Spinal cord (tissue), 10 donors: ENCODE results near the gene WNT7B. TPM values are rescaled to one million over a fixed set of nuclear protein-coding genes. Genes with fewer than 3 reads are reported as not detected.

Source experiments
- DNase-seq, 6 donors: peaks; one replicate each; pipeline versions ENCODE4 v3.0.0 to v3.0.0-alpha.2; 2013 to 2015; ENCODE audit warnings: low spot score in 6 of 6, low read depth in 4 of 6
- H3K27ac ChIP-seq: one replicate; pipeline ENCODE4 v1.5.1; 2013; ENCODE audit warnings: low read depth, low read length, control low read depth
- H3K27me3 ChIP-seq: one replicate; pipeline ENCODE4 v1.6.1; 2013; ENCODE audit warnings: low read length; ENCODE audit not compliant: control insufficient read depth, insufficient read depth
- H3K36me3 ChIP-seq: one replicate; pipeline ENCODE4 v1.6.1; 2013; ENCODE audit warnings: low read length; ENCODE audit not compliant: control insufficient read depth, insufficient read depth
- H3K4me1 ChIP-seq: one replicate; pipeline ENCODE4 v1.6.1; 2013; ENCODE audit warnings: low read length; ENCODE audit not compliant: control insufficient read depth, insufficient read depth
- H3K4me3 ChIP-seq: one replicate; pipeline ENCODE4 v1.5.1; 2013; ENCODE audit warnings: low read depth, low read length, control low read depth
- H3K9me3 ChIP-seq: one replicate; pipeline ENCODE4 v1.6.1; 2013; ENCODE audit warnings: low read length; ENCODE audit not compliant: control insufficient read depth, insufficient read depth
- WGBS: methylation state at CpG from one replicate; pipeline ENCODE4 v1.1.5; 2013; ENCODE audit warnings: missing lambda C conversion rate; ENCODE audit not compliant: insufficient coverage; 5-methylcytosine and 5-hydroxymethylcytosine counted together
- polyA plus RNA-seq, 2 donors: library from polyadenylated mRNA; unstranded; fragments of 120-200 nt; gene quantifications; one replicate each; pipeline ENCODE4 v1.2.1, GENCODE V29; 2013; ENCODE audit not compliant: insufficient read length in 2 of 2
- total RNA-seq, 2 donors: library from RNA; depleted of rRNA in 1 of 2; stranded (reverse); fragments of 120-200 nt in 1 of 2; fragments of >200 nt in 1 of 2; gene quantifications; one replicate each; pipeline versions ENCODE4 v1.2.3 to v1.2.4, GENCODE V29; 2013 to 2014
- donor health status: healthy.

WNT7B gene
- total and polyA plus RNA-seq, 4 donors = 2.6 to 24.9 (median 13.3) TPM

DNA sequence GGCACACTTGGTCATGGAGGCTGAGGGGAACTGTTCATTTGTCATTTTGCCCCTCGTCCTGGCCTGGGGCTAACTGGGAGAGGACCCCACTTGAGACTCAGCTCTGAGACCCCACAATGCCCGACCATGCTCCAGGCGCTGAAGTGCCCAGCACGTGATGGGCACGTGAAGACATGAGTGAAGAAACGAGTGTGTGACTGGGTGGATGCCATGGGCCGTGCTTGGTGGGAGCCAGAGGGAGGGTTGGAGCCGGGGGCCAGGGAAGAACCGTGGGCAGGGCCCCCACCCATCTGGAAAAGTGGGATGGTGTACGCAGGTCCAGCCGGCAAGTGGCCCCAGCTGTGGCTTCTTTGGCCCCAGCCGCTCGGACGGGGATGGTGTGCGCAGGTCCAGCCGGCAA, 61.1 kb downstream of the WNT7B start:
- WGBS = 96% methylated on average over 11 of the region's 16 CpGs
- no peak for DNase-seq
- no peaks in the 10 kb centered on the region for H3K27me3 ChIP-seq
- H3K4me3 ChIP-seq = no peak overlapping the region
- no peak overlapping the region for H3K27ac ChIP-seq
- peaks cover 27% of the 10 kb centered on the region for H3K36me3 ChIP-seq
- peaks cover 20% of the 10 kb centered on the region for H3K4me1 ChIP-seq
- H3K9me3 ChIP-seq = peaks cover 3% of the 10 kb centered on the region

DNA sequence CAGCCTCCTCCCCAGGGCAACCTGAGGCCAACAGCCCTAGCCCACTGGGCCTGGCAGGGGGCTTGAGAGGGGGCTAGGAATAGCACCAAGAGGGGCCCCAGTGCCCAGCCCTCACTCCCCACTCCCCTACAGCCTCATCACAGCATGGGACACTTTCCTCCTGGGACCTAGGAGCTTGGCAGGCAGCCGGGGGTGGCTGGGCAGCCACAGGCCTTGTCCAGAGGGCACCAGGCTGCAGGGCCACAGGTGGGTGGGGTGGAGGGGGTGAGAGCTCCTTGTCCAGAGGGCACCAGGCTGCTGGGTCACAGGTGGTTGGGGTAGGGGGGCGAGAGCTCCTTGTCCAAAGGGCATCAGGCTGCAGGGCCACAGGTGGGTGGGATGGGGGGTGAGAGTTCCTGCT, 61.8 kb downstream of the WNT7B start:
- no CpG with 5 or more reads among the region's 2 CpGs for WGBS
- no peak overlapping the region for H3K4me3 ChIP-seq
- H3K27ac ChIP-seq = no peak overlapping the region
- H3K36me3 ChIP-seq = peaks cover 22% of the 10 kb centered on the region
- DNase-seq = no peak
- H3K4me1 ChIP-seq = peaks cover 20% of the 10 kb centered on the region
- H3K27me3 ChIP-seq = no peaks in the 10 kb centered on the region
- H3K9me3 ChIP-seq = peaks cover 3% of the 10 kb centered on the region

DNA sequence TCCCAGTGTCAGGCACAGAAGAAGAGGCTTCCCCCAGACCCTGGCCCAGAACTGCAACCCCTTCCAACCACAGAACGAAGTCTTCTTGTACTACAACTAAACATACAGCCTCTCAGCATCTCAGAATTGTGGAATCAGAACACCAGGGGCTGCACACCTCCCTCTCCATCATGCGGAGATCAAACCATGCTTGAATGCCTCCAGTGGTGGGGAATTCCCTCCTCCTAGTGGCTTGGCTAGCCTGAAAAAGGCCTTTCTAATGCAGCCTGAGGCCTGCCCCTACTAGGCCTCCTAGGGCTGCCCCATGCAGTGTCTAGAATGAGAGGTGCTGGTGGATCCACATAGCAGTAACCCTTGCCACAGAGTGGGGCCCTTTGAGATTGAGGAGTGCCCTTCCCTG, 62.7 kb downstream of the WNT7B start:
- Histone ChIP-seq H3K27me3 (no peaks in the 10 kb centered on the region), H3K36me3 (peaks cover 14% of the 10 kb centered on the region), H3K4me3 (no peak overlapping the region), H3K9me3 (peaks cover 3% of the 10 kb centered on the region), H3K27ac (no peak overlapping the region), H3K4me1 (peaks cover 17% of the 10 kb centered on the region)
- DNase-seq = no peak
- 100% methylated on average over 1 of the region's 2 CpGs for WGBS

GRCh38 chr22:45912910-45913309, 64.1 kb downstream of the WNT7B start:
- Histone ChIP-seq H3K4me3 (no peak overlapping the region), H3K9me3 (peaks cover 3% of the 10 kb centered on the region), H3K36me3 (peaks cover 3% of the 10 kb centered on the region), H3K4me1 (peaks cover 11% of the 10 kb centered on the region), H3K27me3 (no peaks in the 10 kb centered on the region), H3K27ac (no peak overlapping the region)
- DNase-seq = no peak
- WGBS = 61% methylated on average over 5 of the region's 6 CpGs

- H3K27me3 ChIP-seq = peaks cover 2% of the 10 kb centered on the region
- no peak overlapping the region for H3K4me3 ChIP-seq
- DNase-seq = no peak
- peaks cover 3% of the 10 kb centered on the region for H3K9me3 ChIP-seq
- peaks cover 3% of the 10 kb centered on the region for H3K36me3 ChIP-seq
- no peak overlapping the region for H3K27ac ChIP-seq
- H3K4me1 ChIP-seq = peaks cover 11% of the 10 kb centered on the region
- 85% methylated on average over 24 of the region's 27 CpGs for WGBS
These were observed 65.2 kb downstream of the WNT7B start for GRCh38 chr22:45911601-45912271.

DNA sequence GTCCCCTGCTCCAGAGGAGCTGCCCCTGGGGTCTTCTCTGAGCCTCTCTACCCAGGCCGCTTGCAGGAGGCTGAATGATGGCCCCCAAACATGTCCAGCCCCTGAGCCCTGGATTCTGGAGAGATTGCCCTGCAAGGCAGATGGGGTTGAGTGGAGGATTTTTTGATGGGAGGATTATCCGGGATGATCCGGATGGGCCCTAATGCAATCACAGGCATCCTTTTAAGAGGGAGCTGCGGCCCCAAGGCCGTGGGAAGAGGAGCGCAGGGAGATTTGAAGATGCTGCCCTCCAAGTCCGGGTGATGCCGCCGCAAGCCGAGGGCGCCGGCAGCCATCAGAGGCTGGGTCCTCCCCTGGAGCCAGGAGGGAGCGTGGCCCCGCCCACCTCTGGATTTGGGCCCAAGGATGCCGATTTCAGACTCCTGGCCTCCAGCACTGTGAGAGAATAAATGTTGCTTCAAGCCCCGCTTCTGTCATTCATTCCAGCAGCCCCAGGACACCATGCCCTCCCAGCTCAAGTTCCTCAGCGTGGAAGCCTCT, 66.0 kb downstream of the WNT7B start:
- no peak overlapping the region for H3K27ac ChIP-seq
- WGBS = 85% methylated on average over 17 of the region's 17 CpGs
- peaks cover 6% of the 10 kb centered on the region for H3K27me3 ChIP-seq
- H3K36me3 ChIP-seq = peaks cover 3% of the 10 kb centered on the region
- H3K4me3 ChIP-seq = no peak overlapping the region
- peaks cover 18% of the 10 kb centered on the region for H3K4me1 ChIP-seq
- DNase-seq = no peak
- peaks cover 3% of the 10 kb centered on the region for H3K9me3 ChIP-seq

DNA sequence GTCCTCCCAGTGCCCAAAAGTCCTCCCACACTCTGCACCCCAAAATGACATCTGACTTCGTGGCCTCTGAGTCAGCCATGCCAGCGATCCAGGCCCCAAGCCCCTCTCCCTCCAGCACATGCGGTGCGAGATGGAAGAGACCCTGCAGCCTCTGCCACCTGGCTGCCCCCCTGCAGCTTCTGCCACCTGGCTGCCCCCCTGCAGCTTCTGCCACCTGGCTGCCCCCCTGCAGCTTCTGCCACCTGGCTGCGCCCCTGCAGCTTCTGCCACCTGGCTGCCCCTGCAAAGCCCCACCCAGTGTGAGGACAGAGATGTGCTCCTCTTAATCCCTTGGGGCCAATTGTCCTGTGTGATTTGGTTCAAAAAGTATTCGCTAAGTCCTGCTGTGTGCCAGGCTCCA, 68.0 kb downstream of the WNT7B start:
- Histone ChIP-seq H3K36me3 (no peaks in the 10 kb centered on the region), H3K9me3 (no peaks in the 10 kb centered on the region), H3K4me1 (peaks cover 30% of the 10 kb centered on the region), H3K27me3 (peaks cover 14% of the 10 kb centered on the region), H3K27ac (no peak overlapping the region), H3K4me3 (no peak overlapping the region)
- WGBS = 91% methylated on average over 6 of the region's 6 CpGs
- DNase-seq = no peak

DNA sequence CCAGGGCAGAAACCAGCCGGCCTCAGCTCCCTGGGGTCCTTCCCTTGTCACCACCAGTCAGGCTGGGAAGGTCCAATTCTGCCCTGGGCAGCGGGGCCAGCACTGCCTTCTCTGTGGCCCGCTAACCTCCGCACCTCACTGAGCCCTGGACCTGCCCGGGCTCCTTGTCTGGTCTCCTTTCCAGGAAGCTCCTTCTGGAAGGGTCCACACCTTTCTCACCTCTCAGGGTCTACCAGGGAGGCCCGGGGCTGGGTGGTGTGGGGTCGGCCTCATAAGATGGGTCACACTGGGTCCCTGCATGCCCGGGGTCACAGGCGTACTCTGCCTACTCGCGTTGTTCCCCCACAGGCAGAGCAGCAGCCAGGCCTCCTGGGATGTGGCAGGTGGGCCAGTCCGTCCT, 69.0 kb downstream of the WNT7B start:
- Histone ChIP-seq H3K9me3 (no peaks in the 10 kb centered on the region), H3K36me3 (no peaks in the 10 kb centered on the region), H3K4me1 (peaks cover 35% of the 10 kb centered on the region), H3K27me3 (peaks cover 14% of the 10 kb centered on the region), H3K4me3 (no peak overlapping the region), H3K27ac (no peak overlapping the region)
- 80% methylated on average over 12 of the region's 12 CpGs for WGBS
- no peak for DNase-seq

- H3K4me3 ChIP-seq = no peak overlapping the region
- peaks cover 29% of the 10 kb centered on the region for H3K4me1 ChIP-seq
- WGBS = 81% methylated on average over 12 of the region's 15 CpGs
- peaks cover 14% of the 10 kb centered on the region for H3K27me3 ChIP-seq
- no peaks in the 10 kb centered on the region for H3K36me3 ChIP-seq
- H3K27ac ChIP-seq = no peak overlapping the region
- no peaks in the 10 kb centered on the region for H3K9me3 ChIP-seq
- no peak for DNase-seq
These were observed 69.6 kb downstream of the WNT7B start for GRCh38 chr22:45907378-45907777.

DNA sequence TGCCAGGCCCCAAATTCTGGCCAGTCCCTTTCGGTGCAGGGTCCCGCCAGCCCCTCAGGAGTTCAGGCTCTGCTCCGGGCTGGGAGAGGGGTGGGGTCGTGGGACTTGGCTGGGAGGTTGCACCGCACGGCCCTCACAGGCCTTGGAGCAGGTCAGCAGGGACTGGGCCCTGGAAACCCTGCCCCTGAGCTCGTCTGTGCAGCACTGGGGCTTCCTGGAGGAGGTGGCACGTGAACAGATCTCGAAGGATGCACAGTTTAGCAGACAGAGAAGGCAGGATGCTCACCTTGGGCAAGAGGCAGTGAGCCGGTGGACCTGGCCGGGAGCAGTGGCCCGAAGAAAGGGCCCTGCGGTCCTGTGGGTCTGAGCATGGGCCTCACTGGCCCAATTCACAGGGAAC, 70.0 kb downstream of the WNT7B start:
- DNase-seq = no peak

More for the DNA sequence above, 70.0 kb downstream of the WNT7B start:
- WGBS = 78% methylated on average over 13 of the region's 13 CpGs
- Histone ChIP-seq H3K27ac (no peak overlapping the region), H3K27me3 (peaks cover 14% of the 10 kb centered on the region), H3K9me3 (no peaks in the 10 kb centered on the region), H3K36me3 (no peaks in the 10 kb centered on the region), H3K4me3 (no peak overlapping the region), H3K4me1 (peaks cover 29% of the 10 kb centered on the region)
